Neuron (in vitro differentiated cells): ENCODE data around the gene TRAPPC3L.

Experiments
- H2AFZ ChIP-seq: one replicate; pipeline ENCODE4 v1.6.1; 2013; ENCODE audit warnings: low read depth, mild to moderate bottlenecking, inconsistent platforms, low read length, moderate library complexity
- H3K27me3 ChIP-seq: one replicate; pipeline ENCODE4 v1.6.1; 2013; ENCODE audit warnings: low read length; ENCODE audit not compliant: insufficient read depth
- H3K36me3 ChIP-seq: one replicate; pipeline ENCODE4 v1.6.1; 2013; ENCODE audit warnings: low read length; ENCODE audit not compliant: insufficient read depth
- H3K4me1 ChIP-seq: one replicate; pipeline ENCODE4 v1.6.1; 2013; ENCODE audit warnings: low read length; ENCODE audit not compliant: insufficient read depth
- H3K4me3 ChIP-seq: 2 replicates; pipeline ENCODE4 v1.5.1; 2013; ENCODE audit warnings: mild to moderate bottlenecking, low read length, moderate library complexity
- H3K9me3 ChIP-seq: one replicate; pipeline ENCODE4 v1.6.1; 2013; ENCODE audit warnings: low read length

The TRAPPC3L gene

DNA sequence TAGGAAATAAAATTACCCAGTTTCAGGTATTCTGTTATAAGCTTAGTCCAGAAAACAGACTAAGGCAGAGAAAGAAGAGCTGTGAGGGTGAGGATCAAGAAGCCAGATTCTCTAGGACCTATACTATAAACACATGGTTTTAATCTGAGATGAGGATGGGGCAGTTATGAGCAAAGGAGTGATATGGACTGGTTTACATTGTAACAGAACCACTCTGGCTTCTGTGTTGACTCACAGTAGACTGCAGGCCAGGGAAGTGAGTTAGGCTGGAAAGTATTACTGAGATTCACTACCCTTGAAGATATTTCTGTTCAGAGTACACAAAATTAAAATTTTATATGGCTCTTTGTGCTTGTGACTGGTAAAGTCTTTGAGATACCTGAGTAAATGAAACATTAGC, 22.6 kb upstream of the TRAPPC3L start:
- Histone ChIP-seq H2AFZ (no peak overlapping the region), H3K4me1 (peaks cover 15% of the 10 kb centered on the region), H3K4me3 (no peak overlapping the region), H3K9me3 (no peaks in the 10 kb centered on the region), H3K27me3 (no peaks in the 10 kb centered on the region), H3K36me3 (no peaks in the 10 kb centered on the region)

- no peaks in the 10 kb centered on the region for H3K36me3 ChIP-seq
- H3K9me3 ChIP-seq: no peaks in the 10 kb centered on the region
- H3K4me3 ChIP-seq: no peak overlapping the region
- peaks cover 6% of the 10 kb centered on the region for H3K4me1 ChIP-seq
- no peaks in the 10 kb centered on the region for H3K27me3 ChIP-seq
- H2AFZ ChIP-seq: no peak overlapping the region
Observed at GRCh38 chr6:116564921-116565872, 19.7 kb upstream of the TRAPPC3L start.

DNA sequence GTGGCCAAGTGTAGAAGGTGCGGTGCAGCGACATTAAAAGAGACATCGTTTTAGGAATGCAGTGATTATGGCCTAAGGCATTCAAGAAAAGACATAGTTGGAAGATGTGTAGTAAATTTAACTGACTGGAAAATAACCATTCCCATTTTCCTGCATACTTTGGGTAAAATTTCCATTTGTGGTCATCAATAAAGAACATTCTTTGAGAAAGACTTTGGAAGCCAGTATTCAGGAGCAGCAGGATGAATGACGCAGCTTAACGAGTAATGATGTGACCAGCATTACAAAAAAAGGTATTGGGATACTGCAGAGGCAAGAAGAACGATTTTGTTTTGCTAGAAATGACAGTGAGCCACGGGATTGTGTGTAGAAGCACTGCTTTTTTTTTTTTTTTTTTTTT, 18.8 kb upstream of the TRAPPC3L start:
- Histone ChIP-seq H3K36me3 (no peaks in the 10 kb centered on the region), H3K4me1 (no peaks in the 10 kb centered on the region), H3K27me3 (no peaks in the 10 kb centered on the region), H3K9me3 (no peaks in the 10 kb centered on the region), H2AFZ (no peak overlapping the region), H3K4me3 (no peak overlapping the region)

GRCh38 chr6:116563830-116564229, 18.3 kb upstream of the TRAPPC3L start:
- no peaks in the 10 kb centered on the region for H3K36me3 ChIP-seq
- H3K27me3 ChIP-seq: no peaks in the 10 kb centered on the region
- H2AFZ ChIP-seq: no peak overlapping the region
- no peak overlapping the region for H3K4me3 ChIP-seq
- H3K9me3 ChIP-seq: no peaks in the 10 kb centered on the region
- H3K4me1 ChIP-seq: no peaks in the 10 kb centered on the region

- no peak overlapping the region for H3K4me3 ChIP-seq
- no peak overlapping the region for H2AFZ ChIP-seq
- H3K9me3 ChIP-seq: no peaks in the 10 kb centered on the region
- peaks cover 5% of the 10 kb centered on the region for H3K4me1 ChIP-seq
- H3K36me3 ChIP-seq: no peaks in the 10 kb centered on the region
- no peaks in the 10 kb centered on the region for H3K27me3 ChIP-seq
Observed at GRCh38 chr6:116562614-116563013, 17.1 kb upstream of the TRAPPC3L start.

GRCh38 chr6:116562019-116562403, 16.5 kb upstream of the TRAPPC3L start:
- no peak overlapping the region for H2AFZ ChIP-seq
- no peaks in the 10 kb centered on the region for H3K27me3 ChIP-seq
- H3K36me3 ChIP-seq: no peaks in the 10 kb centered on the region
- H3K4me1 ChIP-seq: peaks cover 6% of the 10 kb centered on the region
- no peaks in the 10 kb centered on the region for H3K9me3 ChIP-seq
- no peak overlapping the region for H3K4me3 ChIP-seq

- peaks cover 6% of the 10 kb centered on the region for H3K4me1 ChIP-seq
- H2AFZ ChIP-seq: peak overlapping the region; percentile 63
- no peaks in the 10 kb centered on the region for H3K27me3 ChIP-seq
- H3K4me3 ChIP-seq: no peak overlapping the region
- no peaks in the 10 kb centered on the region for H3K9me3 ChIP-seq
- no peaks in the 10 kb centered on the region for H3K36me3 ChIP-seq
Observed at GRCh38 chr6:116561377-116562018, 16.0 kb upstream of the TRAPPC3L start.

GRCh38 chr6:116560130-116560529, 14.6 kb upstream of the TRAPPC3L start:
- peaks cover 6% of the 10 kb centered on the region for H3K4me1 ChIP-seq
- no peaks in the 10 kb centered on the region for H3K9me3 ChIP-seq
- no peaks in the 10 kb centered on the region for H3K36me3 ChIP-seq
- no peak overlapping the region for H3K4me3 ChIP-seq
- H3K27me3 ChIP-seq: no peaks in the 10 kb centered on the region
- H2AFZ ChIP-seq: no peak overlapping the region

DNA sequence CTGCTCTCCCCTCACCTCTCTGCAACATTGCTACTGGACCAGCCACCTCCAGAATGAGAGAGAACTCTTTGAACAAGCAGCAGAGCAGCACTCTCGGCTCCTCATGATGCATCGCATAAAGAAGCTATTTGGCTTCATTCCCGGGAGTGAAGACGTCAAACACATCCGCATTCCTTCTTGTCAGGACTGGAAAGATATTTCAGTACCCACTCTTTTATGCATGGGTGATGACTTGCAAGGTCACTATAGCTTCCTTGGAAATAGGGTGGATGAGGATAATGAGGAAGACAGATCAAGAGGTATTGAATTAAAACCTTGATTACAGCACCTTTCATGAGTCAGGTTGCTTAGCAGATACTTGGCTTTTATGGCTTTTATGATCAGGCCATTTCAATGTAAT, 12.4 kb upstream of the TRAPPC3L start:
- Histone ChIP-seq H3K4me1 (peaks cover 6% of the 10 kb centered on the region), H3K9me3 (no peaks in the 10 kb centered on the region), H3K36me3 (no peaks in the 10 kb centered on the region), H3K27me3 (no peaks in the 10 kb centered on the region), H2AFZ (no peak overlapping the region), H3K4me3 (no peak overlapping the region)

DNA sequence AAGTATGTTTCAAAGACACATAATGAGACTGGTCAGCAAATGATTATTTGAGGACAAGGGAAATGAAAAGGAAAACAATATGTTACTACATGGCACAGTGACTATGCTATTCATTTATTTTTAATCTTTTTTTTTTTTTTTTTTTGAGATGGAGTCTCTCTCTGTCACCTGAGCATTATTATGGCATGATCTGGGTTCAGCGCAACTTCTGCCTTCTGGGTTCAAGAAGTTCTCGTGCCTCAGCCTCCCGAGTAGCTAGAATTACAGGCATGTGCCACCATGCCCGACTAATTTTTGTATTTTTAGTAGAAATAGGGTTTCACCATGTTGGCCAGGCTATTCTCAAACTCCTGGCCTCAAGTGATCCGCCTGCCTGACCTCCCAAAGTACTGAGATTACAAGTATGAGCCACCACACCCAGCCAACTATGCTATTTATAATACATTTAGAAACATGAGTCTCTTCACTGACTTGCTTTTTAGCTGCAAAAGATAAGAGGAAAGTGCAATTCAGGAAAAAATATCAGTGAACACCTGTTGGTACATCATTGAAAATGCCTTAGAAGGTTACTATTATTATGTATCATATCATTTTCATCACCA, 11.4 kb upstream of the TRAPPC3L start:
- no peaks in the 10 kb centered on the region for H3K36me3 ChIP-seq
- no peaks in the 10 kb centered on the region for H3K27me3 ChIP-seq
- H3K4me1 ChIP-seq: peaks cover 6% of the 10 kb centered on the region
- no peak overlapping the region for H2AFZ ChIP-seq
- H3K4me3 ChIP-seq: no peak overlapping the region
- no peaks in the 10 kb centered on the region for H3K9me3 ChIP-seq

DNA sequence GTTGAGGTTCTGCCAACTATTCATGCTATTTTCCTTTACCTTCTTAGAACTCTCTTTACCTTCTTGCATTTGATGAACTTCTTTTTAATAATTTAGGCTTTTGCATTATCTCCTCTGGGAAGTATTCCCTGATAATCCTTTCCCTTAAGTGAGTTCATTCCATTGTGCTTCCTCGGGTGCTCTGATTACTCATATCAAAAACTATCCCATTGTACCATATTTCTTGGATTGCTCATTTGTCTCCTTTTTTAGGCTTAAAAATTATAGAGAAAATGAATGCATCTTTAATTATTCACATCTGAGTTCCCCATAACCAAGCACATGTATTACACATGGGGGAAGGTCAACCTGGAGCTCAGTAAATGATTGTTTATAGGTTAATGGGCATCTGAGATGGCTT, 10.6 kb upstream of the TRAPPC3L start:
- Histone ChIP-seq H3K4me3 (no peak overlapping the region), H3K4me1 (peaks cover 6% of the 10 kb centered on the region), H3K36me3 (no peaks in the 10 kb centered on the region), H3K27me3 (no peaks in the 10 kb centered on the region), H3K9me3 (no peaks in the 10 kb centered on the region), H2AFZ (no peak overlapping the region)

DNA sequence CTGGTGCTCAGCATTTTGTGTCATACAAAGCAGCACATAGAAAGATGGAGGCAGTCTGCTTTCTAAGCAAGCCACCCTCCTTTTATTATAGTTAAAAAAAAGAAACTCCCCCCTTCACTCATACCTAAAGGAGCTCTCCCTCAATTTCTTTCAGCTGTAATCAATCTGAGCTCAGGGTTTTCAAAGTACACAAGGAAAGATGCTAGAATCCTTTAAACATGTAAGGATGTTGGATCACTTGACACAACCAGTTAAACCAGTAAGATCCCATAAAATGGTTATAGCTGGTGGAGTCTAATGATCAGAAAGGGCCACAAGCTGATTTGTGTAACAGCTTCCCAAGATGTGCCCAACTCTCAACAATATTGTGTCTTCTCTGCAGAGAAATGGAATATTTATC, 8.0 kb upstream of the TRAPPC3L start, which contains the start of gene CALHM4:
CALHM4 (plus strand) TSS at position 301 of the 400 bp plus-strand sequence; CDS start at position 344, 43 bp downstream.
- no peak within 1 kb of the TSS for H3K4me3 ChIP-seq

GRCh38 chr6:116550796-116551195, 5.3 kb upstream of the TRAPPC3L start:
- Histone ChIP-seq H2AFZ (no peak overlapping the region), H3K4me1 (no peaks in the 10 kb centered on the region), H3K4me3 (no peak overlapping the region), H3K9me3 (no peaks in the 10 kb centered on the region), H3K27me3 (no peaks in the 10 kb centered on the region), H3K36me3 (no peaks in the 10 kb centered on the region)

More for the DNA sequence above, 8.0 kb upstream of the TRAPPC3L start, which contains the start of gene CALHM4:
- Histone ChIP-seq H3K27me3 (no peaks in the 10 kb centered on the region), H3K36me3 (no peaks in the 10 kb centered on the region), H3K9me3 (no peaks in the 10 kb centered on the region), H2AFZ (no peak within 1 kb of the TSS), H3K4me1 (peaks cover 6% of the 10 kb centered on the region)
